Endothelial cell of umbilical vein (primary cell): Measurements from ENCODE around the gene MTMR3.

ENCODE experiments used
- EZH2 ChIP-seq: IDR thresholded peaks from 2 replicates; pipeline ENCODE4 v1.6.1; 2012; ENCODE audit warnings: borderline replicate concordance, low read depth, mild to moderate bottlenecking, moderate library complexity, low read length, inconsistent platforms; ENCODE audit not compliant: severe bottlenecking
- POLR2A ChIP-seq: IDR thresholded peaks from 2 replicates; pipeline ENCODE4 v1.6.1; 2012; ENCODE audit warnings: low read depth, mild to moderate bottlenecking, control low read depth, low read length
- TF ChIP-seq, protein P1 (sequence below), 2 donors: IDR thresholded peaks; 1 replicate in 1 of 2; 2 replicates in 1 of 2; pipeline ENCODE4 v1.5.1; 2011; ENCODE audit warnings: low read length in 2 of 2, mild to moderate bottlenecking in 2 of 2, moderate library complexity in 2 of 2, control low read depth in 1 of 2, inconsistent platforms in 1 of 2, low read depth in 1 of 2; ENCODE audit not compliant: insufficient read depth in 1 of 2; ENCODE audit errors: extremely low read depth in 1 of 2
- TF ChIP-seq, protein P2 (sequence below): IDR thresholded peaks from 2 replicates; pipeline ENCODE4 v1.6.1; 2011; ENCODE audit not compliant: insufficient read depth, insufficient read length

DNA sequence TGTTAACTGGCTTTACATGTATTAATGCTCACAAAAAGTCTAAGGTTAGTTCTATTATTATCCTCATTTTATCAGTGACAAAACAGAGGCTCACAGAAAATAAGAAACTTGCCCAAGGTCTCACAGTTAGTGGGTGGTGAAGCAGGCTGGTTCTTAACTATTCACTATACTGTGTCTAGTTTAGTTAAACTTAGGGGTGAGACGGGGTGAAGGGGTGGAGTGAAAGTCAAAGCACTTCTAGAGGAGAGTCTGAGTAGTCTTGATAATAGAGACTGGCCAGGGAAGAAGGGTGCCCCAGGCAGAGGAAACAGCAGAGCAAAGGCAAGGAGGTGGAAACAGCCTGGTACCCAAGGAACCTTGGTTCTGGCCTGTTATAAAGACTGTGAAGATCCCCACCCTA is 48.9 kb upstream of the MTMR3 start:
- TF ChIP-seq, protein P1, sequence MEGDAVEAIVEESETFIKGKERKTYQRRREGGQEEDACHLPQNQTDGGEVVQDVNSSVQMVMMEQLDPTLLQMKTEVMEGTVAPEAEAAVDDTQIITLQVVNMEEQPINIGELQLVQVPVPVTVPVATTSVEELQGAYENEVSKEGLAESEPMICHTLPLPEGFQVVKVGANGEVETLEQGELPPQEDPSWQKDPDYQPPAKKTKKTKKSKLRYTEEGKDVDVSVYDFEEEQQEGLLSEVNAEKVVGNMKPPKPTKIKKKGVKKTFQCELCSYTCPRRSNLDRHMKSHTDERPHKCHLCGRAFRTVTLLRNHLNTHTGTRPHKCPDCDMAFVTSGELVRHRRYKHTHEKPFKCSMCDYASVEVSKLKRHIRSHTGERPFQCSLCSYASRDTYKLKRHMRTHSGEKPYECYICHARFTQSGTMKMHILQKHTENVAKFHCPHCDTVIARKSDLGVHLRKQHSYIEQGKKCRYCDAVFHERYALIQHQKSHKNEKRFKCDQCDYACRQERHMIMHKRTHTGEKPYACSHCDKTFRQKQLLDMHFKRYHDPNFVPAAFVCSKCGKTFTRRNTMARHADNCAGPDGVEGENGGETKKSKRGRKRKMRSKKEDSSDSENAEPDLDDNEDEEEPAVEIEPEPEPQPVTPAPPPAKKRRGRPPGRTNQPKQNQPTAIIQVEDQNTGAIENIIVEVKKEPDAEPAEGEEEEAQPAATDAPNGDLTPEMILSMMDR (IDR thresholded peaks at IDR 0.05; ENCODE audit: extremely low read depth in 1 of 2, insufficient read depth in 1 of 2, low read depth in 1 of 2, low read length in 2 of 2), result no peak
- TF ChIP-seq, protein P2, sequence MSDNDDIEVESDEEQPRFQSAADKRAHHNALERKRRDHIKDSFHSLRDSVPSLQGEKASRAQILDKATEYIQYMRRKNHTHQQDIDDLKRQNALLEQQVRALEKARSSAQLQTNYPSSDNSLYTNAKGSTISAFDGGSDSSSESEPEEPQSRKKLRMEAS, result no peak
- TF ChIP-seq EZH2, result no peak
- no peak for TF ChIP-seq POLR2A
